HL-60 (cell line): ENCODE measurements around the gene LAG3.

Source experiments
- CTCF ChIP-seq: IDR thresholded peaks from one replicate; pipeline ENCODE4 v1.5.1; 2011; ENCODE audit warnings: low read length, control low read depth, inconsistent platforms; ENCODE audit not compliant: insufficient read depth
- POLR2AphosphoS5 ChIP-seq: IDR thresholded peaks from 2 replicates; pipeline ENCODE4 v1.6.1; 2012; ENCODE audit warnings: low read depth

- TF ChIP-seq CTCF (no peak), POLR2AphosphoS5 (no peak)
Observed at GRCh38 chr12:6795088-6795487, 22.8 kb downstream of the LAG3 start.
